Measurements from ENCODE around the gene FGF23. TPM values are rescaled to one million over a fixed set of nuclear protein-coding genes. Genes with fewer than 3 reads are reported as not detected.

FGF23 gene
- polyA plus RNA-seq, 1 donor from 2014 or later, result not detected

GRCh38 chr12:4323396-4323795 lies 56.1 kb downstream of the FGF23 start:
- no peak overlapping the region for H3K27ac ChIP-seq (ENCODE audit: low read length)
- no peak overlapping the region for H3K9ac ChIP-seq (ENCODE audit: low read length)
- no peak overlapping the region for H3K4me2 ChIP-seq (ENCODE audit: low read length)
- H2AFZ ChIP-seq (ENCODE audit: low read depth, low read length), result no peak overlapping the region
- no peak for TF ChIP-seq MXI1 (conservative IDR thresholded peaks at IDR 0.05; ENCODE audit: poor library complexity, severe bottlenecking)
- TF ChIP-seq SMC3 (conservative IDR thresholded peaks at IDR 0.05; ENCODE audit: poor library complexity), result no peak
- no peaks in the 10 kb centered on the region for H3K27me3 ChIP-seq (ENCODE audit: insufficient read depth, low read depth, low read length)
- H3F3A ChIP-seq (ENCODE audit: insufficient read depth, low read length, poor library complexity, severe bottlenecking), result no peaks in the 10 kb centered on the region
- no peaks in the 10 kb centered on the region for H3K9me2 ChIP-seq (ENCODE audit: insufficient read depth, low read length)
- no peaks in the 10 kb centered on the region for H3K36me3 ChIP-seq (ENCODE audit: insufficient read depth, low read length)
- no peak overlapping the region for H3K4me3 ChIP-seq (ENCODE audit: low read length)
- no peaks in the 10 kb centered on the region for H3K9me3 ChIP-seq (ENCODE audit: low read length)
- no peaks in the 10 kb centered on the region for H4K20me1 ChIP-seq (ENCODE audit: insufficient read depth)
- peaks cover 10% of the 10 kb centered on the region for H3K79me2 ChIP-seq (replicated peaks; ENCODE audit: insufficient read depth, low read length)

DNA sequence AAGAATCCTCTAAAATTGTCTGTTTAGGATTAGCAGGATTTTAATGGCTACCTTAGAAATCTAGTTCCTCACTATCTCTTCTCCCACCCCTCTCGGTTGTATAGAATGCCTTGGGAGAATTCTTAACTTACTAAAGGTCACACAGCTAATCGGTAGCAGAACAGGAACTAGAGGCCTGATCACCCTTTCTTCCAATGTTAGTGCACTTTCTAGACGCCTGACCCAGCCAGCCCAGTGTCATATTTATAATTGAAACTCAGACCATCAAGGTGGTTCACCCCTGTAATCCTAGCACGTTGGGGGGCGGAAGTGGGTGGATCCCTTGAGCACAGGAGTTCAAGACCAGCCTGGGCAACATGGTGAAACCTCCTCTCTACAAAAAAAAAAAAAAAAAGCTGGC lies 56.8 kb downstream of the FGF23 start:
- H2AFZ ChIP-seq (ENCODE audit: low read depth, low read length), result no peak overlapping the region
- H3K4me3 ChIP-seq (ENCODE audit: low read length), result peak overlapping the region; percentile 100
- no peaks in the 10 kb centered on the region for H3K27me3 ChIP-seq (ENCODE audit: insufficient read depth, low read depth, low read length)
- H3K27ac ChIP-seq (ENCODE audit: low read length), result no peak overlapping the region
- TF ChIP-seq MXI1 (conservative IDR thresholded peaks at IDR 0.05; ENCODE audit: poor library complexity, severe bottlenecking) (no peak), RAD21 (conservative IDR thresholded peaks at IDR 0.05) (no peak), POLR2AphosphoS5 (IDR thresholded peaks at IDR 0.05) (no peak), TAF1 (IDR thresholded peaks at IDR 0.05; ENCODE audit: low read depth) (no peak), EP300 (conservative IDR thresholded peaks at IDR 0.05; ENCODE audit: poor library complexity, severe bottlenecking) (no peak), SMC3 (conservative IDR thresholded peaks at IDR 0.05; ENCODE audit: poor library complexity) (no peak), EZH2 (IDR thresholded peaks at IDR 0.05; ENCODE audit: borderline replicate concordance, insufficient read depth, low read length, poor library complexity, severe bottlenecking) (no peak), CTCF (IDR thresholded peaks at IDR 0.05; ENCODE audit: poor library complexity, severe bottlenecking) (no peak)
- TF ChIP-seq, protein P1, sequence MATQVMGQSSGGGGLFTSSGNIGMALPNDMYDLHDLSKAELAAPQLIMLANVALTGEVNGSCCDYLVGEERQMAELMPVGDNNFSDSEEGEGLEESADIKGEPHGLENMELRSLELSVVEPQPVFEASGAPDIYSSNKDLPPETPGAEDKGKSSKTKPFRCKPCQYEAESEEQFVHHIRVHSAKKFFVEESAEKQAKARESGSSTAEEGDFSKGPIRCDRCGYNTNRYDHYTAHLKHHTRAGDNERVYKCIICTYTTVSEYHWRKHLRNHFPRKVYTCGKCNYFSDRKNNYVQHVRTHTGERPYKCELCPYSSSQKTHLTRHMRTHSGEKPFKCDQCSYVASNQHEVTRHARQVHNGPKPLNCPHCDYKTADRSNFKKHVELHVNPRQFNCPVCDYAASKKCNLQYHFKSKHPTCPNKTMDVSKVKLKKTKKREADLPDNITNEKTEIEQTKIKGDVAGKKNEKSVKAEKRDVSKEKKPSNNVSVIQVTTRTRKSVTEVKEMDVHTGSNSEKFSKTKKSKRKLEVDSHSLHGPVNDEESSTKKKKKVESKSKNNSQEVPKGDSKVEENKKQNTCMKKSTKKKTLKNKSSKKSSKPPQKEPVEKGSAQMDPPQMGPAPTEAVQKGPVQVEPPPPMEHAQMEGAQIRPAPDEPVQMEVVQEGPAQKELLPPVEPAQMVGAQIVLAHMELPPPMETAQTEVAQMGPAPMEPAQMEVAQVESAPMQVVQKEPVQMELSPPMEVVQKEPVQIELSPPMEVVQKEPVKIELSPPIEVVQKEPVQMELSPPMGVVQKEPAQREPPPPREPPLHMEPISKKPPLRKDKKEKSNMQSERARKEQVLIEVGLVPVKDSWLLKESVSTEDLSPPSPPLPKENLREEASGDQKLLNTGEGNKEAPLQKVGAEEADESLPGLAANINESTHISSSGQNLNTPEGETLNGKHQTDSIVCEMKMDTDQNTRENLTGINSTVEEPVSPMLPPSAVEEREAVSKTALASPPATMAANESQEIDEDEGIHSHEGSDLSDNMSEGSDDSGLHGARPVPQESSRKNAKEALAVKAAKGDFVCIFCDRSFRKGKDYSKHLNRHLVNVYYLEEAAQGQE (IDR thresholded peaks at IDR 0.05; ENCODE audit: borderline replicate concordance), result no peak
- no peaks in the 10 kb centered on the region for H3K9me3 ChIP-seq (ENCODE audit: low read length)
- no peak overlapping the region for H3K4me2 ChIP-seq (ENCODE audit: low read length)
- H4K20me1 ChIP-seq (ENCODE audit: insufficient read depth), result no peaks in the 10 kb centered on the region
- H3K36me3 ChIP-seq (ENCODE audit: insufficient read depth, low read length), result no peaks in the 10 kb centered on the region
- H3K79me2 ChIP-seq (replicated peaks; ENCODE audit: insufficient read depth, low read length), result peaks cover 10% of the 10 kb centered on the region
- no peaks in the 10 kb centered on the region for H3F3A ChIP-seq (ENCODE audit: insufficient read depth, low read length, poor library complexity, severe bottlenecking)
- H3K9me2 ChIP-seq (ENCODE audit: insufficient read depth, low read length), result no peaks in the 10 kb centered on the region
- H3K9ac ChIP-seq (ENCODE audit: low read length), result no peak overlapping the region

All from neural cell (in vitro differentiated cells).